Hematopoietic multipotent progenitor cell treated with erythropoietin and hydrocortisone succinate and interleukin-3 and kit ligand, for 4 days (in vitro differentiated cells): Measurements from ENCODE around the gene C1orf105.

Experiments
- DNase-seq: peaks from one replicate; pipeline ENCODE4 v3.0.0-alpha.2; 2015

The C1orf105 gene

DNA sequence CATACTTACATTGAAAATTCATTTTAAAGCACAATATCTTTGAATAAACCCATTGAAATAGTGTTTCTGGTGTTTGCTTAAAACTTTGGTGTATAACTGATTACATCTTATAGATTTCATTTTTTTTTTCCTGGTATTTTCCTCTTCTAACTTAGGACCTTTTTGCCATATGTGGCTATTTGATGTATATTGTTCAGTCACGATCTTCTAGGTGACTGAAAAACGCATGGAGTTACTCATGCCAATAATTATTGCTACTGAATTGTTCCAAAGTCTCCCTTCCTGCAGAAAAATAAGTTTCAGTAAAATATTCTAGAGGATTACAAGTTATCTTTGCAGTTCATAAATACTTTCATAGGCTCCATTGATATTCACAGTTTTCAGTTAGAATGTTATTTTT is 22.9 kb upstream of the C1orf105 start:
- DNase-seq = no peak

DNA sequence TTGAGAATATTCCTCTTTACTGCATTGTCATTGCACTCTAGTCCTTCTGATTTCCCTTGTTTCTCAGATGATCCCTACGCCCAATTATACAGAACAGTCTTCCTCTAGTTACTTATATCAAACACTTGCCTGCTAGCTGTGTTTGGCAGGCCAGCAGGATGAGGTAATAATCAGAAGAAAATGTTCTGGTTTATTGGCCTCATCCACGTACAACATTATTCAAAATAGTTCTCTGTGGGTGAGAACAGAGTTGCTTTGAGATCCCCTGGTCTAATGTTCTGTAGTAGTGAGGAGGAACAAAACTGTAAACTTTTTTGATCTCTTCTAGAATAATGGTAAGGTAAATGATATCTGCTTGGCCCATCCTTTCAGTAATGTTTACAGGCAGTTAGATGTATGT is 22.3 kb upstream of the C1orf105 start:
- no peak for DNase-seq

DNA sequence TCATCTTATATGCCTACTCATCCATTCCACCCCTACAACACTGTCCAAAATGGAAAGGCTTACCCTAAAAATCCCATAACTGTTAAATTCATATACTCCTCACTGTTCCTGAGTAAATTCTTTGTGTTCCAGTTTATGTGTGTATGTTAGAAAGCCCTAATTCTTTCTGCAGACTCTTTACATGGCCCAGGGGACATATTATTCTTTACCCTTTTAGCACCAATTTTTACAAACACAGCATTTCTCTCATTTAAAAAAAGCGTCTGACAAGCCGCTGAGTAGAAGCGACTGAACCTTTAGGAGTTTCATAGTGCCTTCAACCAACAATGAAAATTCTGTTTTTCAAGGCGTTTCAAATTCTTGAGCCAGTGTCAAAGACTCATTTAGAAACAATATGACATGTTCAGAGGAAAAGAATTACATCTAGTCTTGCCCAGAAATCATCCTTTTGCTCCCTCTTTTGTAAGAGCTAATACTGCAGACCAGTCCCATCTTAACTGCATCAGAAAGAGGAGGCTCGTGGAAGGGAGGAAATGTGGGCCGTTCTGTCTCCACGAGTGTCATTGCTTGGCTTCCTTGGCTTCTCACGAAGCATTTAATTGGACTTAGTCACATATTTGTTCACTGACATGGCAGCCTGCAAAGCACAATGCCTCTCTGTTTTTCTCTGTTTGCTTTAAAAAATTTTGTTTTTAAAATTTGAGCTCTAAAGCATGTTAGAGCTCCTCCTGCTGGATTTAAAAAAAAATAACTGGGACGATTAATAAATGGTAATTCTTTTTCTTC is 21.3 kb upstream of the C1orf105 start:
- DNase-seq = peak; percentile 68

DNA sequence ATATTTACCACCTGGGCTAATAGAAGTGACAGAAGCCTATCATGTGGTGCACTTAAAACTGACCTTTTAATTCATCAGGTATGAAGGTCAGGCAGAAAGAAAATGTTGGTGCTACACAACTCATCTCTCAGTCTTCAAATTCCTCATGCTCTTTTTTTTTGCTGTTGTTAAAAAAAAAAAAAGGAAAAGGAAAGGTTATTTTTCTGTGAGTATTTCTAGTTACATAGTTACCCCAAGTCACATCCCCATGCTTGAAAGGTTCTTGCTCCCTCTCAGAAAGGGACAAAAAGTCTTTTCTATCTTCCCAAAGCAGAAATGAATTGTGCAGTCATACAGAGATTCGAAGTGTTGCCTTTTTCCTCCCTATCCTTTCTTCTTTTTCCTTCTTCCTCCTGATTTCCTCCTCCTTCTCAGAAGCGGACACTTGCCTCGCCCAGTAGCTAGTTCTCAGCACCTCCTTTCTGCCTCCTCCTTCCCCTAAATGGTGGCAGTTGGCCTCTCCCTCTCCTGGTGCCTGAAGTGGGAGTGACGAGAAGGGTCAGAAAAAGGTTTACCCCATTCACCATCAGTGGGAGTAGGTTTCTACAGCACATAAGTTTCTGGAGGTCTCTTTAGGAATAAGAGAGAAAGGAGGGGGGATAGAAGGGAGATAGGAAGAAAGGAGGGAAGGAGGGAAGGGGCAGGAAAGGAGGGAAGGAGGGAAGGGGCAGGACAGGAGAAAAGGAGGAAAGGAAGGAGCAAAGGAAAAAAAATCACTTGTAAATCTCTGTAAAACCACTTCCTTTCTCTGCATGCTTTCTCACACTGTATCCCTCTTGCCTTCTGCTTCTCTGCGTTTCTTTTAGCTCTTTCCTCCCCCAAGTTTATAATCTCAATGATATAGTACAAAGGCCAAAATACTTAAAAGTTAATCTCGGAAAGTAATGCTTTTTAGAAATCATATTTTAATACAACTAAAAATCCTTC is 20.4 kb upstream of the C1orf105 start:
- DNase-seq = no peak

DNA sequence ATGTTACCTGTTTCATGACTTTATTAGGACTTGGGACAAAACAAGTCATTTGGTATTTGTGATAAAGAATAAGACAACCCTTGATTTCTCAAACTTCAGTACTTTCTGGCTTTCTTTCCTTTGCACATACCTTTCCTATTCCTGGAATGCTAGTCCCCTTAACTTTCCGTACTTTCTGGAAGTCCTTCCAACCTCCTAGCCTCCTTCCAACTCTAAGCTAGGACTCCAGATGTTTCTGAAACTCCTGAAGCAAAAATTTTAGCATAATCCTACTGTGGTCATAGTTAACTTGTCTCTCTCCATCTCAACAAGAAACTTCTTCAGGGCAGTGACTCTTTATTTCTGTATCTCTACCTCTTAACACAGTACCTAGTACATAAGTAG is 19.8 kb upstream of the C1orf105 start:
- no peak for DNase-seq

DNA sequence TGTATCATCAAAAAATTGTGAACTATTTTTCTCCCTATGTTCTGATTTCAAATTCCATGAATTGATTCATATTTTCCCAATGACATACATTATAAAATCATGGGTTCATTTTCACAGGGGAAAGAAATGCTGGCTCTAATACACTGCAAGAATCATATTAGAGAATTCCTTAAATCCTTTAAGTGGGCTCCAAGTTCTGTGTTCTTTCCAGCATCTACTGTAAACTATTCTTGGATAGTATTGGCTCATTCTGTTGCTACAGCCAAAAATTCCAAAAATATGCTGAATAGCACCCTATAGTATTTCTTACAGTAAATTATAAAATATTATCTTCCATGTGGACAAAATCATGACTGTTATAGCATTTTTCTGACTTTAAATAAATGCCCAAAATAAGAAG is 19.0 kb upstream of the C1orf105 start:
- no peak for DNase-seq

- DNase-seq = peak; percentile 36
Observed at GRCh38 chr1:172401892-172402291, 18.6 kb upstream of the C1orf105 start.

DNA sequence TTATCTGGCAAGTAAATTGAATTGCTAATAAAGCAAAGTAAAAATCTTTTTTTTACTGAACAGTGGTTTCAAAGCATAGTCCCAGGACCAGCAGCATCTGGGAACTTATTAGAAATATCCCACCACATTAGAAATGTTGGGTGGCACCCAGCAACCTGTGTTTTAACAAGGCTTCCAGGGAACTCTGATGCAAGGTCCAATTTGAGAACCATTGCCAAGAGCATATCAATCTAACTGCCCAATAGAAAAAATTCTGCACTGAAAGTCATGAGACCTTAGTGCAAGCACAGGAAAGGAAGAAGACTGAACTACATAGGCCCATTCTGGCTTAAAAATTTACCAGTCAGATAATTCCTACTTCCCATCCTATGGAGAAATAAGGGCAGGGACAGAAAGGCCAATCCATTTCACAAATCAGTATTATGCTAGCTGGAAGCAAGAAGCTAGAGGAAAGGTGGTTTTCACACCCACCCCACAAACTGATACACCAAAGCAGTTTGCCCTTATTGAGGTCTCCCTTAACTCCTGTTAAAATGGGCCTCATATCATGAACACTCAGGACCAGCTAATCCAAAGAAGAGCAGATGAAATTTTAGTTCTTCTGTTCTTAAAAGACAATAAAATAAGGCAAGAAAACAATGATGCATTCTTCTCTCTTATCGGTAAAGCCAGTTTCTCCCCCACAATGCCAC is 17.5 kb upstream of the C1orf105 start:
- no peak for DNase-seq

DNA sequence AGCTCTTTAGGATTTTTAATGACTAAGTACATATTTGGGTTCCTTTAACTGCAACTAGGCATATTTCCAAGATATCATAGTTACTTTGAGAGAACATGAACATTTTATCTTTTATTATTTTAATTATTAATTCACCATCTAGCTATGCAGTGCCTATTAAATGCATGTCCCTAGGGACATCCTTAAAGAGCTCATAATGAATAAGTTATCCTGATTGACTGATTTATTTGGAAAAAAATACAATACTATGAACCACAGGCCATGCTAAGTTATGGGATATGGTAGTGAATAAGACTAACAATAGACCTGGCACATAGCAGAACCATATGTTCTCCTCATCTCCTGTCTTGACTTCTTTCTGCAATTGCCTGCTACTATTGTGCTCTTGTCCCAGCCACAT is 16.4 kb upstream of the C1orf105 start:
- no peak for DNase-seq

GRCh38 chr1:172405912-172406311 is 14.6 kb upstream of the C1orf105 start:
- no peak for DNase-seq

GRCh38 chr1:172406968-172407367 is 13.5 kb upstream of the C1orf105 start:
- no peak for DNase-seq

- DNase-seq = no peak
Observed at GRCh38 chr1:172408958-172409357, 11.5 kb upstream of the C1orf105 start.

- DNase-seq = no peak
Observed at GRCh38 chr1:172410027-172410426, 10.5 kb upstream of the C1orf105 start.

GRCh38 chr1:172411791-172412338 is 8.6 kb upstream of the C1orf105 start:
- no peak for DNase-seq

GRCh38 chr1:172414331-172414730 is 6.2 kb upstream of the C1orf105 start:
- no peak for DNase-seq

GRCh38 chr1:172416496-172417035 is 3.9 kb upstream of the C1orf105 start:
- DNase-seq = no peak

- DNase-seq = no peak
Observed at GRCh38 chr1:172417557-172417956, 2.9 kb upstream of the C1orf105 start.

GRCh38 chr1:172421974-172422604 is 1.6 kb downstream of the C1orf105 start:
- no peak for DNase-seq

DNA sequence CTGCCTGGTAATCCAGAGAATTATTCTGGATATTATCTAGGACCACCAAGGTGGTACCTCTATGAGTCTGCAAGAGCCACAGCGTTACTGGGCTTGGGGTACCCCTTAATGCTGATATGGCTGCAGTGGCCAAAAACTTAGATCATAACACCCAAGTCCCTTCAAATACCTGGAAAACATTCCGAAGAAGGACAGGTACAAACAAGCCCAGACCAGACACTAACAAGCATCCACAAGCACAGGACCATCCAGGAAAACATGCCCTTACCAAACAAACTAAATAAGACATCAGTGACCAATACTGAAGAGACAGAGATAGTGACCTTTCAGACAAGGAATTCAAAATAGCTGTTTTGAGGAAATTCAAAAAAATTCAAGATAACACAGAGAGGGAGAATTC is 2.9 kb downstream of the C1orf105 start:
- no peak for DNase-seq

- peak; percentile 84 for DNase-seq
Observed at GRCh38 chr1:172425339-172425738, 4.9 kb downstream of the C1orf105 start.

DNA sequence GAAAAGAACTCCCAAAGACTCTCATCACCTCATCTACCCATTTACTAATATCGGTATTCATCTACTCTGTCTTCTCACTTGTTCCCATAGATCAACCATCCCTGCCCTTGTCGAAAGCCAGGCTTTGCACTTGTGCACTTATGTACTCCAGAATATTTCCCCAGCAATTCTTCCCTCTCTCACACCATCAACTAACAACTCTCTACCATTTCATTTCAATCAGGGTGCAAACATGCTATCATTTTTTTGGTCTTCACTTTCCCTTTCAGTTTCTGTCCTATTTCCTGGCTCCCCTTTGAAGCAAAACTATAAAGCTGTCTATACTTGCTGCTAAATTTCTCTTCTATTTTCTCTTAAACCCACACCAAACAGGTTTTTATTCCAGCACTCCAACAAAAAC is 6.7 kb downstream of the C1orf105 start:
- no peak for DNase-seq
